HUDEP-2 (cell line): Measurements from ENCODE around the gene TEF.
A peak's percentile ranks its signal among the peaks of the same experiment; 100 is the strongest.
"Not testable (repeated sequence)": the region's sequence is repeated elsewhere in the genome, so short reads cannot be mapped to it uniquely, and the experiment has no call there.

Experiments
- DNase-seq, 76 experiments: peaks; one replicate each; lab custom pipeline; 2025; ENCODE audit not compliant: unreplicated experiment in 76 of 76; lab: John Stamatoyannopoulos, UW

Gene TEF

GRCh38 chr22:41415554-41415953 is 33.8 kb downstream of the TEF start:
- DNase-seq, result no peak

GRCh38 chr22:41417622-41418390 is 36.1 kb downstream of the TEF start:
- DNase-seq, result peak in 15 of 76 experiments; percentile 2 to 31 (median 18)

- DNase-seq, result no peak
Measured at GRCh38 chr22:41418717-41419116, 37.0 kb downstream of the TEF start.

DNA sequence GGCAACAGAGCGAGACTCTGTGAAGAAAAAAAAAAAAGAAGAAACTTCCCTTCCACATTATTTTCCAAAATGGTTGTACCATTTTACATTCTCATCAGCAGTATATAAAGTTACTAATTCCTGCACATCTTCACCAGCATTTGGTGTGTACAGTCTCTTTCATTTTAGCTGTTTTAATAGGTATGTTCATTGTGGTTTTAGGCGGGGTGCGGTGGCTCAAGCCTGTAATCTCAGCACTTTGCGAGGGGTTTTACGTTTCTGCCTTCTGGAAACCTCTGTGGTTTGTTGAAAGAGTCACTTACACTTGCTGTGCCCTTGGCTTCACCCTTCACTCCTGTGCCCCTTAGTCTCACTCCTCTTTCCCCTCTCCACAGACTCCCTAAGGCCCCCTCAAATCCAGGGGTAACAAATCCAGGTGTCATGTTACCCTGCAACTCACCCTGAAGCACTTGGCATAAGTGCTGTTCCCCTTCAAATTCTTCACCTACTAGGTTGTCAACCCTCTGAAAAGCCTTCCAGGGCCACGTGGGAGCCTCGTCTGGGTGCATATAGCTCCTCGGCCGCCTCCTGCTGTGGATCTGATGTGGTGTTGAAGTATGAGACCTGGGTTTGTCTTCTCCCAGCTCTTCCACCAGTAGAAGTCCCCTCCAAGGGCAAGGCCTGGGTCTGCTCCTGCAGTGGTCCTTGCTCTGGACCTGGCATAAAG is 44.1 kb downstream of the TEF start:
- no peak for DNase-seq

DNA sequence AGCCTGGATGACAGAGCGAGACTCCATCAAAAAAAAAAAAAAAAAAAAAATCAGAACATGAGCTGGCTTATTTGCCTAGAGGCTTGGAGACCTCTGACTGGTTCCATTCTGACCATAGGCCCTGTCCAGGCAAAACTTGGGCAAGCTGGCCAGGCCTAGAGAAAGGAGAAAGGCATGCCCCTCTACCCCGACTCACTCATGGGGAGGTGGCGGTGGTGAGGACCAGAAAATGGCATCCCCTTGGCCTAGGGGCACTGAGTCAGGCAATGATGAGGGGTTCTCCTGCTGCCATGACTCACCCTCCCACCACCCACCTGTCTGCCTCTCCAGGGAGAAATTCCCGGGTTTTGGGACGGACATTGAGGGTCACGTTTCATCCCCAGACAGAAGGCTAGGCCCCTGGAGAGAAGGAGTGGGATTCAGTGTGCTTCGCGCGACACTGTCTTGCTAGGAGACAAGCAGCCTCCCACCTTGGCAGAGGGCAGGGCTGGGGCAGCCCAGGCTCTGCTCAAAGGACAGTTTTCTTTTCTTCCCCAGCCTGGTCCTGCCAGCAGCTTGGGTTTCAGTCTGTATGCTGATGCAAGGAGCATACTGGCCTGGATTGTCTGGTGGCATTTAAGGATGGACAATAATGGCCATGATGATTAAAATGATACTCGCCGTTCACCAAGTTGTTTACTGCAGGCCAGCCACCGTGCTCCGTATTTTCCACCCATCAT is 47.6 kb downstream of the TEF start:
- DNase-seq, result no peak

DNA sequence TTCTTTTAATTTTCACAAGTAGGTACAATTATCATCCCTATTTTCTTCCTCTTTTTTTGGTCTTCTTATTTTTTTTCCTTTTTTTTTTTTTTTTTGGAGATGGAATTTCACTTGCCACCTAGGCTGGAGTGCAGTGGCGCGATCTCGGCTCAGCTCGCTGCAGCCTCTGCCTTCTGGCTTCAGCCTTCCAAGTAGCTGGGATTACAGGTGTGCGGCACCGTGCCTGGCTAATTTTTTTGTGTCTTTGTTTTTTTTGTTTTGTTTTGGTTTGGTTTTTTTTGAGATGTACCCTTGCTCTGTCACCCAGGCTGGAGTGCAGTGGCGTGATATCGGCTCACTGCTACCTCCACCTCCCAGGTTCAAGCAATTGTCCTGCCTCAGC is 48.2 kb downstream of the TEF start:
- DNase-seq, result no peak

DNA sequence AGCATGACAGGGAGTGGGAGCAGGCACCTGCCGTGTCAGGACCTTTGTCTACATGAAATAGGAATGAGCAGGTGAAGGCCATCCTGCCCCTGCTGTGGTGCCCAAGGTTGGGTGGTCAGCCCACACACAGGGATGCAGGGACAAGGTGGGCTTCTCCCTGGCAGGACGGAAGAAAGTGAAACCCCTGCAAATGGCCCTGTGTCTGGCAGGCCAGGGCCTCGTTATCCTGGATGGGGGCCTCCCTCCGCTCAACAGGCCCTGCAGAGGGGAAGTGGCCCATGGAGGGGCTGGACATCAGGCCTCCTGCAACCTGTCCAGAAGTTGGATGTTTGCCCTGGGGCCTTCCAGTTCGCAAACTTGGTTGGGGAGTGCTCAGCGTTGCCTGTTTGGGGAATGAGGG is 49.9 kb downstream of the TEF start:
- no peak for DNase-seq

DNA sequence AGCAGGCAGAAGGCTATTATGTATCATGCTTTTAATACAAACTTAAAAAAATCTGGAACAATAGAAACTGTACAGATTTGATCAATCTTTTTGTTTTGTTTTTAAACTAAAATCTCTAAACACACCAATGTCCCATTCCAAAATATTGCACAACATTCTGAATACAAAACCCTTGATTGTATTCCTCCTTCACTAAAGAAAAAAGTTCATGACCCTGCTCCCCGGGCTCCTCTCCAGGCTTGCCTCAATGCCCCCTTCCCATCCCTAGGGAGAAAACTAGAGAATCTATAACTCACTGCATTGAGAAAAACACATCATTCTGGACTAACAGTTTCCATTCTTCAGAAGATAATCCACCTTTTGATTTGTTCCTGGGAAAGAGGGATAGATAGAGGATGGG is 51.7 kb downstream of the TEF start:
- DNase-seq, result not testable (repeated sequence)

DNA sequence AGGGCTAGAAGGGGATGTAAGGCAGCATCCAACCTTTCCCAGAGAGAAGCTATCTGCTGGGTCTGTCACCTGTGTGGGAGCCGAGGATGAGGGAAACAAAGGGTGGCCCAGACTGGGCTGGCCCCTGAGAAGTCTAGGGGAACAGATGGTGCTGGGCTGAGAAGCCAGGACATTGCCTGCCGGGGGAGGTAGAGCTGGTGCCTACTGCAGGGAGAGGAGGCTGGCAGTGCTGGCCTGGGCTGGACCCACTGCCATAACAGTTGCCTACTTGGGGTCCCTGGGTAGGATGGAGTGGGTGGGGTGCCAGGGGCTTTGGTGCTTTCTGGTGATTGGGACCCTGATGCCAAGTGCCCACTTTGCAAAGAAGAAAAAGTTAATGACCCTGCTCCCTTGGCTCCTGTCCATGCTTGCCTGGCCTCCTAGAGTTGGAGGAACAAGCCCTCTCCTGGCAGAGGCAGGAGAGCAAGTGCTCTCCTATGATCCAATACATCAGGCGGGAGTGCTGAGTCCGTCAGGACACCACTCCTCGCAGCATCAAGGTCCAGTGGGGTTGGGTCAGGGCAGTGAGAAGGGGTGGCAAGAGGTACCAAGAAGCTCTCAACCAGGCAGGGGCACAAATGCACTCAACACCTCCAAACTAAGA is 52.7 kb downstream of the TEF start:
- DNase-seq, result not testable (repeated sequence)

GRCh38 chr22:41435560-41435959 is 53.8 kb downstream of the TEF start:
- no peak for DNase-seq

- no peak for DNase-seq
Measured at GRCh38 chr22:41436322-41437113, 54.8 kb downstream of the TEF start.

DNA sequence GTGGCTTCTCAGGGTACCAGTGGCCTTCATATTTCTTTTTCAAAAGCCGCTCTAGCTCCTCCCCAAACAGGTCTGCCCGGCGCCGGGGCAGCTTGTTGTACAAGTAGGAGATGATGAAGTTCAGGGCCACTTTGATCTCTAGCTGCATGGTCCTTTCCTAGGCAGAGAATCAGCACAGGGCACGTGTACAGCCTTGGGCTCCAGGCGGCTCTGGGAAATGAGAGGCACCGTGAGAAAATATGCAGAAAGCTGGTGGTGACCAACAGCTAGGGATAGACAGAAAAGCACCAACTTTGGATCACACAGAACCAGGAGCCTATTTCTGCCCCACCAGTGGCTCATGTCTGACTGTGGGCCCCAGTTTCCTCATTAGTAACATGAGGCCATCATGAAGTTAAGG is 55.5 kb downstream of the TEF start:
- no peak for DNase-seq

GRCh38 chr22:41440511-41440910 is 58.8 kb downstream of the TEF start:
- not testable (repeated sequence) for DNase-seq

GRCh38 chr22:41442240-41442792 is 60.6 kb downstream of the TEF start:
- DNase-seq, result no peak

DNA sequence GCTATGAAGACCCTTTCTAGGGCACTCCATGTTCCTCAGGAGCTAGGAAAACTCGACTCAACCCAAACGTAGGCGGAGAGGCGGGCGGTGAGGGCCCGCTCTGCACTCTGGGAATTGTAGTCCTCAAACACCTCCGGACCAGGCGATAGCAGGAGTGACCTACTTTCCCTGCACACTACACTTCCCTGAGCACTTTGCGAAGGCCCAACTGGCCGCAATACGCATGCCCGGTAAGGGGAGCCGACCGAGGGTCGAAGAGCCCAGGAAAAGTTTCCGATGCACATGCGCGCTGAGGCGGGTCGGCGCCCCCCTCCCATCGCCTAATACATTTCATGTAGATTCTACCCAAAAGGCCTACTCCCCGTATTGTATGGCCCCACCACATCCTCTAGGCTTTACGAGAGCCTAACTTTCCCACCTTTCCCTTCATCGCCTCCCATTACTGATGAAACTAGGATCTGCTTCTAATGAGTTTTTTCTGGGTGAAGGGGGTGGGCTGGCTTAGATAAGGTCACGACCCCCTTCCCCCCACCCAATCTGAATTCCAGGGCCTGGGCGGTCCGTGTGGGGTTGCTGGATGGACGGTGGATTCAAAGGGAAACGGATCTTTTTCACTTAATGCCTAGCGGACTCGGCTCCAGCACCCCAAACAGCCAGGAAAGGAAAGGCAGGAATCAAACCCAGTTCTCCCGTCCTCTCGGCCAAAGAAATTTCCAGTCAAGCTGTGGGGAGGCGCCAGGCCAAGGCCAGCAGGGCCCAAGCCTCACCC is 62.8 kb downstream of the TEF start:
- peak in 75 of 76 experiments; percentile 18 to 89 (median 76) for DNase-seq

DNA sequence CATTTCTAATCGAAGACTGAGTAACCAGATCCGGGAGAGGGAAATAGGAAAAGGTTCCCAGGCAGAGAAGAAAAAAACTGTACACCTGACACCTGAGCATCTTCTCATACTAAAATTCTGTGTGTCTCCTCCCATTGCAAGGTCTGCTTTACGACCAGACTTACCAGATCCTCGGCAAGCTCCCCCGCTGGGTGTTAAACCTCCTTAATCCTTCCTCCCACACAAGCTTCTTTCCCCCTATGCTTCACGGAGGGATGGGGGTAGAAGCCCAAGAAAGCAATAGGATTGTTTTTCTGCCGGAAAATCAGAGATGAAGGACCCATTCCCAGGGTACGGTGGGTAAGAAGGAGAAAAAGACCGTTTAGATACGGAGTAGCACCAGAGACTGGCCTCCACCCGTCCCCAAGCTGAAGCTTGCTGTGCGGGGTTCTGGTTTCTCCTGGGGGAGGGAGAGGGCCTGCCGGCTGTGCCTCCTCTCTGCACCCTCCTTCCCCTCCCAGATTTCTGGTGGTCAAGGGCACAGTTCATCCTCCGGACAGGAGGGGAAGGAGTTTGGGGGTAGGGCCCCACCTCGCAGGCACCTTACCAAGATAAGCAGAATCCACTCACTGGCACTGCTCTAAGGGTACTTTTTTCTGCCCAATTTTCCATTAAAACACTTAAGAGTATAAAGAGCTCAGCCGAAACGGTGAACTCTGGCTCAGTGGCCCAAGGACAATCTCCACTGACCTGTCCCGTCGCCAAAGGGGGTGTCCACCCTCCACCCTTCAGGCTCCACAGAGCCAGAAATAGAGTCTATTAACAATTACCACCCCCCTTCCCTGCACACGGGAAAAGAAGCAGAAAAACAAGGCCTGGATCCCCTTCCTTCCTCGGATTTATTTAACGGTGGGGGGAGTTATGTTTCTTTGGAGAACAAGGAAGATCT is 63.7 kb downstream of the TEF start:
- peak in 15 of 76 experiments; percentile 2 to 33 (median 19) for DNase-seq

GRCh38 chr22:41446057-41446501 is 64.3 kb downstream of the TEF start:
- DNase-seq, result peak in 6 of 76 experiments; percentile 14 to 41 (median 22)
